SK-N-SH (cell line): ENCODE measurements around the gene HSCB. TPM values are rescaled to one million over a fixed set of nuclear protein-coding genes. Genes with fewer than 3 reads are reported as not detected.

Experiments
- CTCF ChIA-PET: fragments of 300-600, 350-600 bp; formaldehyde crosslinking; extraction: SDS; loops from one replicate; lab custom pipeline; 2021; lab: Yijun Ruan, JAX
- POLR2A ChIA-PET: fragments of 350-600 bp; sonication (Branson Sonifier 250); formaldehyde crosslinking; extraction: SDS; loops from one replicate; lab custom pipeline; 2020; ENCODE audit warnings: antibody characterized with exemption, inconsistent platforms; lab: Yijun Ruan, JAX
- DNase-seq: peaks from one replicate; pipeline ENCODE4 v3.0.0; 2012
- H2AFZ ChIP-seq: fragments of 200-600 bp; sonication (generic); 2 replicates; pipeline ENCODE4 v1.8.1; 2016; ENCODE audit warnings: antibody characterized with exemption, mild to moderate bottlenecking, low read depth
- H3F3A ChIP-seq: fragments of 200-600 bp; sonication (generic); replicated peaks from 2 replicates; pipeline ENCODE3; 2016; ENCODE audit warnings: antibody characterized with exemption, mild to moderate bottlenecking; ENCODE audit not compliant: insufficient read depth
- H3K27ac ChIP-seq, 2 experiments: fragments of 200-500 bp in 1 of 2; fragments of 200-600 bp in 1 of 2; sonication (Bioruptor generic) in 1 of 2; sonication (generic), shearing (Covaris generic) in 1 of 2; 2 replicates each; pipeline versions ENCODE4 v1.5.1 to v1.6.1; 2014 to 2016; ENCODE audit warnings: low read depth in 2 of 2, inconsistent platforms in 1 of 2, low read length in 1 of 2, mild to moderate bottlenecking in 1 of 2, mixed read lengths in 1 of 2
- H3K27me3 ChIP-seq: fragments of 200-600 bp; sonication (generic), shearing (Covaris generic); 2 replicates; pipeline ENCODE4 v1.6.1; 2016; ENCODE audit warnings: mixed run types; ENCODE audit not compliant: insufficient read depth
- H3K36me3 ChIP-seq, 2 experiments: fragments of 200-500 bp in 1 of 2; fragments of 200-600 bp in 1 of 2; sonication (Bioruptor generic) in 1 of 2; sonication (generic) in 1 of 2; replicated peaks in 1 of 2; 2 replicates each; pipeline versions ENCODE3 to v1.5.1; 2014 to 2016; ENCODE audit warnings: low read length in 1 of 2, mild to moderate bottlenecking in 1 of 2; ENCODE audit not compliant: insufficient read depth in 2 of 2, control insufficient read depth in 1 of 2
- H3K4me1 ChIP-seq, 2 experiments: fragments of 200-500 bp in 1 of 2; fragments of 200-600 bp in 1 of 2; sonication (Bioruptor generic) in 1 of 2; sonication (generic), shearing (Covaris generic) in 1 of 2; 2 replicates each; pipeline versions ENCODE4 v1.5.1 to v1.6.1; 2014 to 2016; ENCODE audit warnings: low read depth in 1 of 2, low read length in 1 of 2, mixed run types in 1 of 2; ENCODE audit not compliant: insufficient read depth in 2 of 2, control insufficient read depth in 1 of 2
- H3K4me2 ChIP-seq: fragments of 200-600 bp; sonication (generic), shearing (Covaris generic); 2 replicates; pipeline ENCODE4 v1.6.1; 2017; ENCODE audit warnings: mixed run types
- H3K4me3 ChIP-seq, 2 experiments: fragments of 200-500 bp in 1 of 2; fragments of 200-600 bp in 1 of 2; sonication (Bioruptor generic) in 1 of 2; sonication (generic), shearing (Covaris generic) in 1 of 2; 2 replicates each; pipeline versions ENCODE4 v1.5.1 to v1.8.1; 2014 to 2016; ENCODE audit warnings: low read depth in 2 of 2, inconsistent platforms in 1 of 2, low read length in 1 of 2, mild to moderate bottlenecking in 1 of 2, mixed read lengths in 1 of 2, moderate library complexity in 1 of 2
- H3K79me2 ChIP-seq: fragments of 200-600 bp; sonication (generic); 2 replicates; pipeline ENCODE4 v1.8.1; 2017; ENCODE audit warnings: mild to moderate bottlenecking; ENCODE audit not compliant: insufficient read depth
- H3K9ac ChIP-seq: fragments of 200-600 bp; sonication (generic); 2 replicates; pipeline ENCODE4 v1.6.1; 2017; ENCODE audit warnings: mixed run types
- H3K9me2 ChIP-seq: fragments of 200-600 bp; sonication (generic); 2 replicates; pipeline ENCODE4 v1.6.1; 2017; ENCODE audit warnings: mixed run types
- H3K9me3 ChIP-seq: fragments of 200-600 bp; sonication (generic); 2 replicates; pipeline ENCODE4 v1.6.1; 2017; ENCODE audit warnings: mixed run types, mild to moderate bottlenecking, moderate library complexity
- H4K20me1 ChIP-seq: fragments of 200-600 bp; sonication (generic); 2 replicates; pipeline ENCODE4 v1.6.1; 2017; ENCODE audit warnings: mild to moderate bottlenecking, mixed run types; ENCODE audit not compliant: insufficient read depth
- ELF1 ChIP-seq: IDR thresholded peaks from 2 replicates; pipeline ENCODE4 v1.4.0; 2012
- EP300 ChIP-seq, 2 experiments: IDR thresholded peaks; 2 replicates each; pipeline versions ENCODE4 v1.4.0 to v1.6.1; 2012; ENCODE audit warnings: borderline replicate concordance in 1 of 2, low read depth in 1 of 2, low read length in 1 of 2
- FOSL2 ChIP-seq: IDR thresholded peaks from 2 replicates; pipeline ENCODE4 v1.4.0; 2012; ENCODE audit warnings: low read depth, mild to moderate bottlenecking, moderate library complexity, borderline replicate concordance
- FOXM1 ChIP-seq: IDR thresholded peaks from 2 replicates; pipeline ENCODE4 v1.4.0; 2012; ENCODE audit warnings: low read depth, mild to moderate bottlenecking
- GABPA ChIP-seq: IDR thresholded peaks from 2 replicates; pipeline ENCODE4 v1.4.0; 2012; ENCODE audit warnings: low read depth, mild to moderate bottlenecking
- GATA2 ChIP-seq: sonication (generic); formaldehyde crosslinking; IDR thresholded peaks from 2 replicates; pipeline ENCODE4 v1.5.0; 2020; ENCODE audit warnings: mild to moderate bottlenecking, missing genetic modification reagents
- JUND ChIP-seq: IDR thresholded peaks from 2 replicates; pipeline ENCODE4 v1.4.0; 2012
- MEF2A ChIP-seq: IDR thresholded peaks from 2 replicates; pipeline ENCODE4 v1.4.0; 2012; ENCODE audit warnings: low read depth, borderline replicate concordance
- NFIC ChIP-seq: IDR thresholded peaks from 2 replicates; pipeline ENCODE4 v1.4.0; 2012; ENCODE audit warnings: borderline replicate concordance
- NRF1 ChIP-seq: IDR thresholded peaks from 2 replicates; pipeline ENCODE4 v1.6.1; 2012; ENCODE audit warnings: low read depth, mild to moderate bottlenecking, low read length
- PBX3 ChIP-seq: IDR thresholded peaks from 2 replicates; pipeline ENCODE4; 2012
- RCOR1 ChIP-seq: fragments of 150-350 bp; IDR thresholded peaks from 2 replicates; pipeline ENCODE4 v1.6.1; 2017; ENCODE audit warnings: antibody characterized with exemption, low read length
- RFX5 ChIP-seq: IDR thresholded peaks from 2 replicates; pipeline ENCODE4 v1.6.1; 2012; ENCODE audit warnings: mild to moderate bottlenecking, improper control_type of control experiment, low read length
- RXRA ChIP-seq: IDR thresholded peaks from 2 replicates; pipeline ENCODE4 v1.4.0; 2012; ENCODE audit warnings: low read depth, mild to moderate bottlenecking, borderline replicate concordance
- SMC3 ChIP-seq: IDR thresholded peaks from 2 replicates; pipeline ENCODE4 v1.6.1; 2012; ENCODE audit warnings: low read depth, low read length, improper control_type of control experiment
- TAF1 ChIP-seq: IDR thresholded peaks from 2 replicates; pipeline ENCODE4 v1.6.1; 2012; ENCODE audit warnings: low read depth, mild to moderate bottlenecking, low read length, moderate library complexity, borderline replicate concordance
- USF1 ChIP-seq: IDR thresholded peaks from 2 replicates; pipeline ENCODE4 v1.4.0; 2012; ENCODE audit warnings: low read depth, borderline replicate concordance
- YY1 ChIP-seq: IDR thresholded peaks from 2 replicates; pipeline ENCODE4 v1.4.0; 2012; ENCODE audit warnings: low read depth, mild to moderate bottlenecking
- WGBS: methylation state at CpG from one replicate; pipeline ENCODE4 v1.1.6; 2017; ENCODE audit warnings: low lambda C conversion rate; 5-methylcytosine and 5-hydroxymethylcytosine counted together
- polyA plus RNA-seq, 3 experiments: library from polyadenylated mRNA; depleted of rRNA; stranded (reverse); fragments of >200 nt; gene quantifications; 2 replicates each; pipeline ENCODE4 v1.2.3, GENCODE V29; 2012

The HSCB gene
- polyA plus RNA-seq, 1 of the 3 experiments (the other 2 are of a cell fraction): 19.9 TPM

GRCh38 chr22:28783786-28784671 lies 42.2 kb downstream of the HSCB start:
- H3F3A ChIP-seq: peaks cover 9% of the 10 kb centered on the region
- H3K9me2 ChIP-seq: no peaks in the 10 kb centered on the region
- 87% methylated on average over 4 of the region's 4 CpGs for WGBS
- no peak overlapping the region for H3K9ac ChIP-seq
- no peaks in the 10 kb centered on the region for H3K4me1 ChIP-seq
- TF ChIP-seq GABPA: no peak
- TF ChIP-seq FOSL2: no peak
- no peak for TF ChIP-seq RXRA
- no peak for TF ChIP-seq NFIC
- no peak for TF ChIP-seq ELF1
- no peak for TF ChIP-seq PBX3
- TF ChIP-seq YY1: no peak
- H4K20me1 ChIP-seq: peaks cover 16% of the 10 kb centered on the region; the same call in 1 of the 2 replicates
- ChIA-PET POLR2A (interaction anchor here (0.8 kb wide), 1 partner anchor 11 kb away, joined by 3 read pairs; the partner anchor contains the start of gene CCDC117), CTCF (interaction anchor here (1.4 to 1.9 kb wide), 3 partner anchors 11 to 184 kb away, joined by 6 to 10 read pairs (median 8); partner anchors contain the start of gene CCDC117)
- no peak overlapping the region for H3K4me3 ChIP-seq
- H3K9me3 ChIP-seq: no peaks in the 10 kb centered on the region
- H3K27ac ChIP-seq: no peak overlapping the region
- no peak overlapping the region for H2AFZ ChIP-seq
- H3K4me2 ChIP-seq: no peak overlapping the region
- no peaks in the 10 kb centered on the region for H3K27me3 ChIP-seq
- DNase-seq: no peak
- peaks cover 31% of the 10 kb centered on the region for H3K79me2 ChIP-seq
- H3K36me3 ChIP-seq: peaks cover 47 to 77% of the 10 kb centered on the region in 2 experiments

DNA sequence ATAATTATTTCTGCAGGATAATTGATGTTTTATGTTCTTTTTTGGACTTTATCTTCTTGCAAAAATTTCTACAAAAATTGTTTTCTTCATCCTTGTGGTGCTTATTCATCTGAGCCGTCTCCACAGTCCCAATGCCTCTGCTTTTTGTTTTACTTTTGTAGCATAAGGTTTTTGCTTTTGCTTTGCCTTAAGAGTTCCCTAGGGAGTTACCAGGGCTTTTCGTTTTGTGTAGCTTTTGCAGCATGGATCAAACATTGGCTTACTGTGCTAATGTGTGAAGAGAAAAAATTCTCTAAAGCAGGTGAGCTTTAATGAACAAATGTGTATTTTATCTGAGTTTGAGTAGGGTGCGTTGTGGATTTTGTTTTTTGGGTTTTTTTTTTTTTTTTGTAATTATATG lies 46.8 kb downstream of the HSCB start:
- Histone ChIP-seq H3F3A (peaks cover 33% of the 10 kb centered on the region), H3K9me3 (no peaks in the 10 kb centered on the region), H3K79me2 (peaks cover 9% of the 10 kb centered on the region; the same call in 1 of the 2 replicates), H3K27me3 (no peaks in the 10 kb centered on the region), H3K27ac (no peak overlapping the region), H4K20me1 (no peaks in the 10 kb centered on the region), H3K4me1 (no peaks in the 10 kb centered on the region), H3K9ac (no peak overlapping the region), H3K9me2 (no peaks in the 10 kb centered on the region), H2AFZ (no peak overlapping the region)
- DNase-seq: no peak
- WGBS: 96% methylated on average over 3 of the region's 3 CpGs
- CTCF ChIA-PET: interaction anchor here (0.9 to 1.4 kb wide), 6 partner anchors 9 to 33 kb away, joined by 3 to 4 read pairs (median 3); partner anchors contain the start of gene CCDC117
- POLR2A ChIA-PET: interaction anchor here (1.4 to 2.0 kb wide), 2 partner anchors 10 to 12 kb away, joined by 3 to 4 read pairs; partner anchors contain the start of gene XBP1
- no peak for TF ChIP-seq TAF1
- no peak for TF ChIP-seq YY1
- no peak for TF ChIP-seq SMC3
- TF ChIP-seq NRF1: no peak
- TF ChIP-seq ELF1: no peak
- no peak for TF ChIP-seq GATA2 (CRISPR knock-in tag)
- TF ChIP-seq GABPA: no peak
- TF ChIP-seq JUND: no peak
- no peak for TF ChIP-seq USF1
- TF ChIP-seq RFX5: no peak
- no peak for TF ChIP-seq PBX3
- TF ChIP-seq FOXM1: no peak
- TF ChIP-seq EP300 (IDR thresholded peaks at IDR 0.05; ENCODE audit: borderline replicate concordance in 1 of 2, low read depth in 1 of 2, low read length in 1 of 2): no peak
- TF ChIP-seq MEF2A: no peak
- no peak for TF ChIP-seq RCOR1
- TF ChIP-seq, all 33 proteins: peak for 0
- H3K4me3 ChIP-seq: no peak overlapping the region
- no peak overlapping the region for H3K4me2 ChIP-seq
- peaks cover 46 to 54% of the 10 kb centered on the region in 2 experiments for H3K36me3 ChIP-seq
